BJ (cell line): Measurements from ENCODE around the gene ZNF790. TPM values are rescaled to one million over a fixed set of nuclear protein-coding genes. Genes with fewer than 3 reads are reported as not detected.
A peak's percentile ranks its signal among the peaks of the same experiment; 100 is the strongest.

Source experiments
- CTCF ChIA-PET: fragments of 350-600 bp; formaldehyde crosslinking; extraction: SDS; loops from one replicate; lab custom pipeline; 2021; ENCODE audit warnings: antibody characterized with exemption, inconsistent platforms; lab: Yijun Ruan, JAX
- POLR2A ChIA-PET: fragments of 300-600 bp; sonication (Branson Sonifier 250); formaldehyde crosslinking; extraction: SDS; loops from one replicate; lab custom pipeline; 2021; ENCODE audit warnings: antibody characterized with exemption; lab: Charles Lee
- DNase-seq: peaks from one replicate; pipeline ENCODE4 v3.0.0-alpha.2; 2011; ENCODE audit warnings: low read depth
- H3K27me3 ChIP-seq: 2 replicates; pipeline ENCODE4 v1.6.0; 2011; ENCODE audit warnings: low read length; ENCODE audit not compliant: control insufficient read depth, insufficient read depth
- H3K36me3 ChIP-seq: 2 replicates; pipeline ENCODE4 v1.5.1; 2011; ENCODE audit warnings: low read length; ENCODE audit not compliant: control insufficient read depth, insufficient read depth
- H3K4me3 ChIP-seq: 2 replicates; pipeline ENCODE4 v1.5.1; 2011; ENCODE audit warnings: low read depth, mild to moderate bottlenecking, control low read depth, low read length
- polyA minus RNA-seq: library from RNA; depleted of rRNA, polyadenylated mRNA; stranded (reverse); fragments of >200 nt; gene quantifications from 2 replicates; pipeline ENCODE4 v1.2.3, GENCODE V29; 2011; rRNA and poly(A)+ RNA removed
- polyA plus RNA-seq: library from polyadenylated mRNA; depleted of rRNA; stranded (reverse); fragments of >200 nt; gene quantifications from 2 replicates; pipeline ENCODE4 v1.2.3, GENCODE V29; 2011; rRNA removed
- TF ChIP-seq, protein P1 (sequence below): IDR thresholded peaks from 2 replicates; pipeline ENCODE4 v1.5.1; 2011; ENCODE audit warnings: low read depth, mild to moderate bottlenecking, control low read depth, inconsistent platforms, low read length, moderate library complexity; ENCODE audit not compliant: insufficient read depth

The ZNF790 gene
- polyA plus RNA-seq (0.90 and 2.0 TPM in 2 replicates), polyA minus RNA-seq (2.3 and 3.6 TPM in 2 replicates)

DNA sequence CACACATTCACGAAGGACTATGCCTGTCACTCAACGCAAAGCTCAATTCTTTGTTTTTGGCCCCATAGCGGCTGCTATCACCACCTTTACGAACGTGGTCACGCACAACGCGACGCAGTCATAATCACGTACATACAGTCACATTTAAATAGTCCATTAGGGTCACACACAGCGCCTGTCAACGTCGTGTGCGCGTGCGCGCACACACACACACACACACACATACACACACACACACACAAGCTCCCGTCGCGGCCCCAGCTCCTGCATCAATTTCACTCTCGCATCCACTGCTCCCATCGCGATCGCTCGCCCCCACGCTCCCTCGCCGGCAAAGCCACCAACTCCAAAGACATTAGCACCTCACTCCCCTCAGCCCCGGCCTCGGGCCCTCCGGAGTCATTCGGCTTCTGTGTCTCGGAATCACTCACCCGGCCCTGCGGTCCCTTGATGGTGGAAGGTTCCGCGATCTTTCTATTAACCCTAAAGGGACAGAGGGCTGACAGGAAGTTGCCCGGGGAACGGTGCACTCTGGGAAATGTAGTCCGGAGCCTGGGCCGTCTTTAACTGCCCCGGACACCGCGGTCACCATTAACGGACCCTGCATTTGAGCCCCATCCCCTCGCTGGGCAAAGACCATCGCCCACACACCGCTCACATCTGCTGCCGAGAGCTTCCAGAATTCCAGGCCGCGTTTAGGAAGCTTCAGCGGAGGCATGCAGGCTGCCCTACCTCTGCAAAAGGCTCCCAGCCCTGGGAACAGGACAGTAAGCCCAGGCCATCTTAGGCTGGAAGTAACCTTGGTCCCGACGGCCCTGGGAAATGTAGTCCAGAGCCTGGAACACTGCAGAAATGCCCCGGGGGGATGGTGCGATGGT, at the start of gene ZNF790:
Gene ZNF790, minus strand, starts transcription at position 482 of the 878 bp plus-strand sequence. CDS start 12,768 bp downstream, outside the sequence.
- H3K36me3 ChIP-seq: 0 out of 2 replicates have a peak, but pooled peaks cover 1% of the 10 kb centered on the region
- TF ChIP-seq, protein P1, sequence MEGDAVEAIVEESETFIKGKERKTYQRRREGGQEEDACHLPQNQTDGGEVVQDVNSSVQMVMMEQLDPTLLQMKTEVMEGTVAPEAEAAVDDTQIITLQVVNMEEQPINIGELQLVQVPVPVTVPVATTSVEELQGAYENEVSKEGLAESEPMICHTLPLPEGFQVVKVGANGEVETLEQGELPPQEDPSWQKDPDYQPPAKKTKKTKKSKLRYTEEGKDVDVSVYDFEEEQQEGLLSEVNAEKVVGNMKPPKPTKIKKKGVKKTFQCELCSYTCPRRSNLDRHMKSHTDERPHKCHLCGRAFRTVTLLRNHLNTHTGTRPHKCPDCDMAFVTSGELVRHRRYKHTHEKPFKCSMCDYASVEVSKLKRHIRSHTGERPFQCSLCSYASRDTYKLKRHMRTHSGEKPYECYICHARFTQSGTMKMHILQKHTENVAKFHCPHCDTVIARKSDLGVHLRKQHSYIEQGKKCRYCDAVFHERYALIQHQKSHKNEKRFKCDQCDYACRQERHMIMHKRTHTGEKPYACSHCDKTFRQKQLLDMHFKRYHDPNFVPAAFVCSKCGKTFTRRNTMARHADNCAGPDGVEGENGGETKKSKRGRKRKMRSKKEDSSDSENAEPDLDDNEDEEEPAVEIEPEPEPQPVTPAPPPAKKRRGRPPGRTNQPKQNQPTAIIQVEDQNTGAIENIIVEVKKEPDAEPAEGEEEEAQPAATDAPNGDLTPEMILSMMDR: no peak
- DNase-seq: peak; percentile 59
- ChIA-PET CTCF (interaction anchor here (0.7 to 1.5 kb wide), 2 partner anchors 11 to 60 kb away, joined by 3 to 7 read pairs; no protein-coding TSS in a partner anchor), POLR2A (interaction anchor here (0.6 to 1.0 kb wide), 2 partner anchors 12 to 330 kb away, joined by 3 to 9 read pairs; partner anchors contain the start of gene ZNF345)
- H3K27me3 ChIP-seq: no peaks in the 10 kb centered on the region
- peak within 1 kb of the TSS; percentile 65 for H3K4me3 ChIP-seq

DNA sequence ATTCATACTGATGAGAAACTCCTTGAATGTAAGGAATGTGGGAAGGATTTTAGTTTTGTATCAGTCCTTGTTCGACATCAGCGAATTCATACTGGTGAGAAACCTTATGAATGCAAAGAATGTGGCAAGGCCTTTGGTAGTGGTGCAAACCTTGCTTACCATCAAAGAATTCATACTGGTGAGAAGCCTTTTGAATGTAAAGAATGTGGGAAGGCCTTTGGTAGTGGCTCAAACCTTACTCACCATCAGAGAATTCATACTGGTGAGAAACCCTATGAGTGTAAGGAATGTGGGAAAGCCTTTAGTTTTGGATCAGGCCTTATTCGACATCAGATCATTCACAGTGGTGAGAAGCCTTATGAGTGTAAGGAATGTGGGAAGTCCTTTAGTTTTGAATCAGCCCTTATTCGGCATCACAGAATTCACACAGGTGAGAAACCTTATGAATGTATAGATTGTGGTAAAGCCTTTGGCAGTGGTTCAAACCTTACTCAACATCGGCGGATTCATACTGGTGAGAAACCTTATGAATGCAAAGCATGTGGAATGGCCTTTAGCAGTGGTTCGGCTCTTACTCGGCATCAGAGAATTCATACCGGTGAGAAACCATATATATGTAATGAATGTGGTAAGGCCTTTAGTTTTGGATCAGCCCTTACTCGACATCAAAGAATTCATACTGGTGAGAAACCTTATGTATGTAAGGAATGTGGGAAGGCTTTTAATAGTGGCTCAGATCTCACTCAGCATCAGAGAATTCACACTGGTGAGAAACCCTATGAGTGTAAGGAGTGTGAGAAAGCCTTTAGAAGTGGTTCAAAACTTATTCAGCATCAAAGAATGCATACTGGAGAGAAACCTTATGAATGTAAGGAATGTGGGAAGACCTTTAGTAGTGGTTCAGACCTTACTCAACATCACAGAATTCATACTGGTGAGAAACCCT, 39.1 kb upstream of the ZNF790 start:
- CTCF ChIA-PET: no interaction called here
- Histone ChIP-seq H3K4me3 (no peak overlapping the region), H3K27me3 (no peaks in the 10 kb centered on the region), H3K36me3 (peaks cover 4% of the 10 kb centered on the region; the same call in 1 of the 2 replicates)
- POLR2A ChIA-PET: no interaction called here
- TF ChIP-seq, protein P1: no peak
- no peak for DNase-seq

GRCh38 chr19:36851898-36852297, 13.7 kb upstream of the ZNF790 start:
- no peak for DNase-seq
- Histone ChIP-seq H3K27me3 (no peaks in the 10 kb centered on the region), H3K36me3 (no peaks in the 10 kb centered on the region), H3K4me3 (no peak overlapping the region)
- ChIA-PET CTCF (no interaction called here), POLR2A (interaction anchor here (0.6 kb wide), 1 partner anchor 44 kb away, joined by 7 read pairs; no protein-coding TSS in a partner anchor)
- TF ChIP-seq, protein P1: no peak

DNA sequence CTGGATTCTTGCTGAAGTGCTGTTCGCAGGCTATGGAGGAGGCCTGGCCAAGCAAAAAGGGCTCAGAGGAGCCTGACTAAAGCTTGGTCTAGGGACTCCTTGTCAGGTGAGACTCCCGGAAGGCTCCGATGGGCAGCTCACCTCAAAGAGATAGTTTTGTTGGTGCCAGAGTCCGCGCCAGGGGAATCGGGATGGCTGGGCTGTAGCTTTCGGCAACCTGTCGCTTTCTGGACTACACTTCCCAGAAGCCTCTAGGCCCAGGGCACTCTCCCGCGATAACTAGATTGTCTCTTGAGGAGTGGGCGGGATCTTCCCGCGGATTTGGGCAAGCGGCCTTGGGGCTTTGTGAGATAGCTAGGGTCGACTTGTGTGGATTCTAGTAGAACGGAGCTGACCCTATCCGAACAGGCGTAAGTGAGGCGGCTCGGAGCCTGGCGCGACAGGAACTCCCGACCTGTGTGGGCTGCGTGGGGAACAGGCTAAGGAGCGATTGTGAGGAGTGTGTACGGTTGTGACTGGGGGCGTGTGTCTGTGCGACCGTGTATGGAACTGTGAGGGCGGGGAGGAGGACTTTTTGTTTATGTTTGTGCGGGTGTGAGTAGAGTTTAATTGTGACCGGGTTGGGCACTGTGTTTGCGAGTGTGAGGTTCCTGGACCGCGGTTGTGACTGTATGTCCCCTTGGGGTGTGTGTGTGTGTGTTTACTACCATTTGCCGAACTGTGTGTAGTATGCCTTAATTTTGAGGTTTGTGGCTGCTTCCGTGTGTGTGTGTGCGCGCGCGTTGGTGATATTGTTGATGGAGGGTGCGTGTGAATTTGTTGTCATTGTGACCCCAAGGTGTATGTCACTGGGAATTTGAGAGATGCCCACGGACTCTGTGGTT, 12.6 kb upstream of the ZNF790 start, which contains the start of gene ZNF345:
Gene ZNF345, plus strand, starts transcription at position 318 of the 884 bp plus-strand sequence. CDS start 25,955 bp downstream, outside the sequence.
- TF ChIP-seq, protein P1: no peak
- CTCF ChIA-PET: interaction anchor here (1.0 kb wide), 1 partner anchor 9 kb away, joined by 3 read pairs; no protein-coding TSS in a partner anchor
- H3K27me3 ChIP-seq: no peaks in the 10 kb centered on the region
- peak within 1 kb of the TSS; percentile 88 for H3K4me3 ChIP-seq
- DNase-seq: peak; percentile 62
- no peaks in the 10 kb centered on the region for H3K36me3 ChIP-seq
- POLR2A ChIA-PET: interaction anchor here (1.4 kb wide), 1 partner anchor 13 kb away, joined by 9 read pairs; the partner anchor contains the start of gene ZNF790
